NB4 (cell line): Measurements from ENCODE around the gene TLR8.

Experiments used
- CTCF ChIP-seq: IDR thresholded peaks from one replicate; pipeline ENCODE4 v1.5.1; 2012; ENCODE audit warnings: low read depth, low read length
- POLR2A ChIP-seq: IDR thresholded peaks from 2 replicates; pipeline ENCODE4 v1.6.1; 2011; ENCODE audit warnings: mild to moderate bottlenecking; ENCODE audit not compliant: insufficient read length; ENCODE audit errors: extremely low read depth
- TF ChIP-seq, protein P1 (sequence below): IDR thresholded peaks from 2 replicates; pipeline ENCODE4 v1.6.1; 2011; ENCODE audit warnings: low read depth, low read length

DNA sequence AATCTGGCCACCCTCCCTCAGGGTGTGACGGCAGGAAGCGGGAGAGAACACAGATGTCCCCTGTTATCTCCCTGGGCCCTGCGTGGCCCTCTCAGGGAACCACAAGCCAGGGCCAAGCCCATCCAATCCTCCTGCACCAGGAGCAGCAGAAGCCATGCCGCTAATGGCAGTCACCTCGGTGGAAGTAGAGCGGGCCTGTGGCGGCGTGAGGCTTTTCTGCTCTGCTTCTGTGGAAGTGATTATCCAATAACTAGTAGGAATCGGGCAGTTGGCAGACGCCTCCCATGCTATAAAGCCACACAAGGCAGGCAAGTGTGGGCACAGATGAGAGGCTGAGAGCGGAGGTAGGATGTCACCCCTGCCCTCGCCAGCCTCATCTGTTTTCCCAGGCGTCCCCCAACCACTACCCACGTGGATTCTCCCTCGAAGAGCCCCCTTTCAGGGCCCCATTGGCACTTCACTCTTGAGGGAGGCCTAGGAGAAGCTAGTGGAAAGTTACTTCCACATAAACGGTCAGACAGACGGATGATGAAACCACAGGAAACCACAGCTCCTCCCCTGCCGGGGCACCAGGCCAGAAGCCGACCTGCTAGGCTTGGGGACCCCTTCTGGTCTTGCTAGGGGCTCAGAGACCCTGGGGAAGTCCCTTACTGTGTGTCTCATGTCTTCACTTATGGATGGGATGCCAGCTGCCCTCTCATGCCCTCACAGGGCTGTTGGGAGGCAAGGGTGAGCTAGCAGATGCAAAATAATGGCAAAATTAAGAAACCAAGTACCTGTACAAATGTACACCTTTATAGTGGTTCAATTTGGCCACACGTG lies 49.7 kb downstream of the TLR8 start:
- peak; percentile 61 for TF ChIP-seq POLR2A
- no peak for TF ChIP-seq CTCF
- TF ChIP-seq, protein P1, sequence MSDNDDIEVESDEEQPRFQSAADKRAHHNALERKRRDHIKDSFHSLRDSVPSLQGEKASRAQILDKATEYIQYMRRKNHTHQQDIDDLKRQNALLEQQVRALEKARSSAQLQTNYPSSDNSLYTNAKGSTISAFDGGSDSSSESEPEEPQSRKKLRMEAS: peak; percentile 94
